Measurements from ENCODE around the gene MYO3B.

MYO3B gene

DNA sequence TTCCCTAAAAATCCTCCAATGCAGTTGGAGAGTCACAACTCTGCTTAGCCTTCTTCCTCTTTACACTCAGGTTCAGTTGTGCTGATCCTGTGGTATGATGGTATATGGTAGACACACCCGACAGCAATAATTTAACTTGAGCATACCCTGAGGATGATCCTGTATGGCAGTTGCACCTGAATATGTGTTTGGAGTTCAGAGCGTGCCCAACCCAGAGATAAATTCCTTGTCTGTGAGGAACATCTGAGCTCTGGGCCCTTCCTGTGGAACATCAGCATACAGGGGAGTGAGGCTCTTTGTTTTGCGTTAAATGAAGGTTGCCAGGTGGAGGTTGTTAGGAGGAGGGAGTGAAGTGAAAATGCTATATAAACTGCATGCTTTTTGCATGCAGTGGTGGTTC is 187.7 kb downstream of the MYO3B start:
- TF ChIP-seq, protein P1, sequence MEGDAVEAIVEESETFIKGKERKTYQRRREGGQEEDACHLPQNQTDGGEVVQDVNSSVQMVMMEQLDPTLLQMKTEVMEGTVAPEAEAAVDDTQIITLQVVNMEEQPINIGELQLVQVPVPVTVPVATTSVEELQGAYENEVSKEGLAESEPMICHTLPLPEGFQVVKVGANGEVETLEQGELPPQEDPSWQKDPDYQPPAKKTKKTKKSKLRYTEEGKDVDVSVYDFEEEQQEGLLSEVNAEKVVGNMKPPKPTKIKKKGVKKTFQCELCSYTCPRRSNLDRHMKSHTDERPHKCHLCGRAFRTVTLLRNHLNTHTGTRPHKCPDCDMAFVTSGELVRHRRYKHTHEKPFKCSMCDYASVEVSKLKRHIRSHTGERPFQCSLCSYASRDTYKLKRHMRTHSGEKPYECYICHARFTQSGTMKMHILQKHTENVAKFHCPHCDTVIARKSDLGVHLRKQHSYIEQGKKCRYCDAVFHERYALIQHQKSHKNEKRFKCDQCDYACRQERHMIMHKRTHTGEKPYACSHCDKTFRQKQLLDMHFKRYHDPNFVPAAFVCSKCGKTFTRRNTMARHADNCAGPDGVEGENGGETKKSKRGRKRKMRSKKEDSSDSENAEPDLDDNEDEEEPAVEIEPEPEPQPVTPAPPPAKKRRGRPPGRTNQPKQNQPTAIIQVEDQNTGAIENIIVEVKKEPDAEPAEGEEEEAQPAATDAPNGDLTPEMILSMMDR (conservative IDR thresholded peaks at IDR 0.05; ENCODE audit: low read depth, low read length) = no peak
- no peak for DNase-seq (ENCODE audit: low read depth)
- H3K4me3 ChIP-seq (ENCODE audit: low read depth, low read length) = no peak overlapping the region

DNA sequence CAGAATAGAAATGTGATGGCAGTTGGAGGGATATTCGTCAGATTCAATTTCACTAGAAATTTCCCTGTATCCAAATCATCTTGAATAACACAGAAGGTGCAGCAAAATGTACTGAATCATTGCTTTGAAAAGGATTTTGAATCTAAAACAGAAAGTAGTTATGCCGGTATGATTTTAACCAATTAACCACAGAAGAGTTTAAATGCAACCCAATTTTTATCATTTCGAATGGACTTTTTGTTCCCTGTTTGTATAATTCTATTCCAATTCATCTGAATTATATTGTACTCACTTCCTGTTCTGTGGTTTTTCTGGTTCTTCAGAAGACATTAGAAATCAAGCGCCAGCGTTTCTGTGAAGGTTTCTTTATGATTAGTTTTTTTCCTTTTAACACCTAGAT is 190.4 kb downstream of the MYO3B start:
- no peak overlapping the region for H3K4me3 ChIP-seq (ENCODE audit: low read depth, low read length)
- TF ChIP-seq, protein P1 (conservative IDR thresholded peaks at IDR 0.05; ENCODE audit: low read depth, low read length) = no peak
- no peak for DNase-seq (ENCODE audit: low read depth)

DNA sequence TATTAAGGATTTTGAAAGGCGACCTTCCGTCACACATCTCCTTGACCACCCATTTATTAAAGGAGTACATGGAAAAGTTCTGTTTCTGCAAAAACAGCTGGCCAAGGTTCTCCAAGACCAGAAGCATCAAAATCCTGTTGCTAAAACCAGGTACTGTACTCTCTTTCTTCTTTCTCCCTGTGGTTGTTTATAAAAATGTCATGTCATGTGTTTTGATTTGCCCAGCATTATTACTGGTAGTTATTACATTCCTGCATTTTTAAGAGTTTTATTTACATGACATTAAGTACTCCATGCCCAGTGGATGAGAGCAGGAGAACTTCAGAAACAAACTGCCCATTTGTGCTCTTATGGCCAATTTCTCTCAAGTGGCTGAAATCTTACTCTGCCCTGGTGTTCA is 191.3 kb downstream of the MYO3B start:
- no peak overlapping the region for H3K4me3 ChIP-seq (ENCODE audit: low read depth, low read length)
- TF ChIP-seq, protein P1 (conservative IDR thresholded peaks at IDR 0.05; ENCODE audit: low read depth, low read length) = no peak
- no peak for DNase-seq (ENCODE audit: low read depth)

DNA sequence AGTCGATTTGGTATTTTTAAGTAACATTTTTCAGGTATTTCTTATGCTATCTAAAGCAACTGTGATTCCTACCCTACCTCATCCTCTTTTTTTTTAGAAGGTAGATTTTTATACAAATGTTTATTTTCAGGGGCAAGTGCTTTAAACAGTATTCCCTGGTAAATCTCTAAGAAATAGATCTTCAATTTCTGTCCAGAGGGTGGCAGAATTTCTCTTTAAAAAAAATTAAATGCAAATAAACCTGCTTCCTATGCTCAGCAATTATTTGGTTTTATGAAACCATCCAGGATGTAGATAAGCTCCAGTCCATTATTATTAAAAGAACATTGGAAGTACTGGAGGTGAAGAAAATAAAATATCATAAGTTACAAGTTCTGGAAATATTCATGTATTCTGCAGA is 191.9 kb downstream of the MYO3B start:
- TF ChIP-seq, protein P1 (conservative IDR thresholded peaks at IDR 0.05; ENCODE audit: low read depth, low read length) = no peak
- H3K4me3 ChIP-seq (ENCODE audit: low read depth, low read length) = no peak overlapping the region
- peak; percentile 54 for DNase-seq (ENCODE audit: low read depth)

DNA sequence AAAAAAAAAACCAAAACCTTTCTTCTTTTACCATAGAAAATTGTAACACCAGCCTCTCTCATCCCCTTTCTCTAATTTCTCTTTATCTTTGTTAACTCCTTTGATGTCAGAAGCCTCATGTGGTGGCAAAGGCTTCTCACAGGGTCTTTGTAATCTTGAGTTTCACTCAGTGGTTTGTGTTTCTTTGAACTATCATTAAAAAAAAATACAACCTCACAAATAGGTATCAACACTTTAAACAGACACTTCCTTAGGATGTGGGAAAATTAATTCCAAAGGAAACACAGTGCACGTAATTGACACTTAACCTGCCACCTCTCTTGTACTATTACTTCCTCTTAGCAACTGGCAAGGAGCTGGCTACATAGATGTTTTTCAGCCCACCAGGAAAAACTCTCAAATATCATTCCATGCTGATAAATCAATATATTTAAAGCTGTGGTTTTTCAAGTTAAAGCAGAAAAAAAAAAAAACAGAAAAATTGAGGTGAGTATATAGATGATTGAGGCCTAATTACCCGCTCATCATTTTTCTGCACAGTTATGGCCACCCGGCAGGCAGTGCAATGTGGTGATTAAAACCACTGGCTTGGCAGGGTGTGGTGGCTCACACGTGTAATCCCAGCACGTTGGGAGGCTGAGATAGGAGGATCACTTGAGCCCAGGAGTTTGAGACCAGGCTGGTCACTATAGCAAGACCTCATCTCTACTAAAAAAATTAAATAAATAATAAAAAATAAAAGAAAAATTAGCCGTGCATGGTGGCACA is 193.5 kb downstream of the MYO3B start:
- no peak overlapping the region for H3K4me3 ChIP-seq (ENCODE audit: low read depth, low read length)
- no peak for DNase-seq (ENCODE audit: low read depth)
- TF ChIP-seq, protein P1 (conservative IDR thresholded peaks at IDR 0.05; ENCODE audit: low read depth, low read length) = no peak

DNA sequence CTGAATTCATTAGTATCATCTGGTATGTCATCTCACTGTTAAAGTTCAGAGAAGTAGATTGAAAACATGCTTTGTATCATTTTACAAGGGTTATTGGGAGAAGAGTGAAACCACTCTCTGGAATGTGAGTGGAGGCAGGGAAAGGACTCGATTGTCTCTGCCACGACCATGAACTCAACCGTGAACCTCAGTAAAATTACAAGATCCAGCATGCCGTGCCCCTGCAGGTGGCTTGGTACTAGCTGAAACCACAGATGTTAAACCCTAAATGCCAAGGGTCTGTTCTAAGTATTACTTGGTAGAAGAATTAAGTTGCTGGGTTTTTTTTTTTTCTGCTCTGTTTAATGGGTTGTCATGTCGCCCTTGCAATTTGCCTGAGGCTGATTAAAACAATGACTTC is 197.2 kb downstream of the MYO3B start:
- DNase-seq (ENCODE audit: low read depth) = no peak
- TF ChIP-seq, protein P1 (conservative IDR thresholded peaks at IDR 0.05; ENCODE audit: low read depth, low read length) = no peak
- no peak overlapping the region for H3K4me3 ChIP-seq (ENCODE audit: low read depth, low read length)
